GM18858 (cell line): Measurements from ENCODE around the gene DPP6.
"Not testable (repeated sequence)": the region's sequence is repeated elsewhere in the genome, so short reads cannot be mapped to it uniquely, and the experiment has no call there.

ENCODE experiments used
- ATAC-seq: cut with Tn5 transposase; IDR thresholded peaks from one replicate; pipeline ENCODE4 v1.9.1; 2021; ENCODE audit not compliant: unreplicated experiment

DPP6 gene

GRCh38 chr7:154916856-154917807 lies 864.9 kb downstream of the DPP6 start:
- ATAC-seq: no peak

- no peak for ATAC-seq
These were observed 865.6 kb downstream of the DPP6 start for GRCh38 chr7:154917808-154918160.

GRCh38 chr7:154918266-154918665 lies 866.1 kb downstream of the DPP6 start:
- no peak for ATAC-seq

- ATAC-seq: no peak
These were observed 866.5 kb downstream of the DPP6 start for GRCh38 chr7:154918741-154919140.

GRCh38 chr7:154919344-154920225 lies 867.4 kb downstream of the DPP6 start:
- no peak for ATAC-seq

GRCh38 chr7:154922472-154922871 lies 870.3 kb downstream of the DPP6 start:
- not testable (repeated sequence) for ATAC-seq

- ATAC-seq: peak; percentile 36
These were observed 875.5 kb downstream of the DPP6 start for GRCh38 chr7:154927624-154928125.

- ATAC-seq: peak; percentile 75
These were observed 876.2 kb downstream of the DPP6 start for GRCh38 chr7:154928136-154929005.

GRCh38 chr7:154929006-154929726 lies 877.0 kb downstream of the DPP6 start:
- ATAC-seq: no peak

GRCh38 chr7:154931906-154932305 lies 879.7 kb downstream of the DPP6 start:
- ATAC-seq: no peak

GRCh38 chr7:154934353-154934952 lies 882.3 kb downstream of the DPP6 start:
- not testable (repeated sequence) for ATAC-seq

- ATAC-seq: no peak
These were observed 885.6 kb downstream of the DPP6 start for GRCh38 chr7:154937837-154938236.

- no peak for ATAC-seq
These were observed 890.5 kb downstream of the DPP6 start for GRCh38 chr7:154942691-154943090.
